ENCODE results near the gene RTTN.

The RTTN gene

DNA sequence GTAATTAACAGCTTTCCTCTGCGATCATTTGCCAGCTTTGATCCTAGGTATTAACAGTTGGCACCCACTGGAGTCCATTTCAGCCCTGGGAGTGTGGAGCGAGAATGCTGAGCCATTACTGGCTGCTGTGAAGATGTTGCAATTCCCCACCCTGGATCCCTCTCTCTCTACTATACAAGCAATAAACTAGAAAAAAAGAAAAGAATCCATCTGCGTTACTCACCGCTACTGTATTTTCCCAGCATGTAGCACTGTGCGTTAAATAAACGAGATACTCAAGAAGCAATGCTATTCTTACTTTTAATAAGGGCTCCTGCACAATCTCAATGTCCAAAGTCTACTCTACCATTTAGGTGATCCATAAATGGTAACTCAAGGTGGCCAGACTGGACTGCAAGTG, 8.5 kb downstream of the RTTN start:
- DNase-seq = no peak

DNA sequence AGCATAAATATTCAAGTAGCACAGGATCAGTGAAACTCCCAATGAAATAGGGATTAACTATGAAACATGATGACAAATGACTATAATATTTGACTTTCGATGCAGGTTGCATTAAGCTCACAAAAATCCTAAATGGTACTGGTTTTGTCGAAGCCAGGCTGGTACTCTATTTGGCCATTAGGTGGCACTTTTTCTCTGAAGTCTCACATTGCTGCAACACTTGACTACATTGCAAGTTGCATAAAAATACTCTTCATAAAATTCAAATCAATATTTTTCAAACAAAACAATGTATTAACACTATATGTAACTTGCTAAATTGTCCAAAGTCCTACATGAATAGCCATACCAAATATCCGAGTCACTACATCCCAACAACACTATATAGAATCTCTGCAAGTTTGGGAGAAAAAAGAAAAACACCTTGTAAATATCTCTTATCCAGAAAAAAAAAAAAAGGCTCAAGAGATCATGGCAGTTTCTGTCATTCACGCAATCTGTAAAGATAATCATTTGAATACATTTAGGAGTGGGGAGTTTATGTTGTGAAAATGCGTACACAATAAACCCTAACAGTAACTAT, 9.5 kb downstream of the RTTN start:
- DNase-seq = no peak

DNA sequence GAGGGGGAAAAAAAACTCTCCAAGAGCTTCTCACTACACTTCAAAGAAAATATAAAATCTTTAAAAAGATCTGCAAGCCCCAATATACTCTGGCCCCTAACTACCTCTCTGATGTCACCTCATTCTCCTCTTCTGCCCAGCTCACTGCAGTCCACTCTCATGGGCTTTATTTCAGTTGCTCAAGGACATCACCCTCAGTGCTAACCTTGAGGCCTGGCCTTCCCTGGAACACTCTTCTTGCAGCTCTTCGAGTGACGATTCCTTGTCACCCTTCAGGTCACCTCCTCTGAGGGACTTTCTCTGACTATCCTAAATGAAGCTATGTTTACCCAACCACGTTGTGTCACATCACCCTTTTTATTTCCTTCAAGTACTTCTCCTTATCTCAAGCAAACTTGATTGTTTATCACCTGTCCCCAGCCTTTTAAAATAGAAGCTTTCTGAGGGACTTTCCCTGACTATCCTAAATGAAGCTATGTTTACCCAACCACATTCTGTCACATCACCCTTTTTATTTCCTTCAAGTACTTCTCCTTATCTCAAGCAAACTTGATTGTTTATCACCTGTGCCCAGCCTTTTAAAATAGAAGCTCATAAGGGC, 10.4 kb downstream of the RTTN start:
- DNase-seq = no peak

DNA sequence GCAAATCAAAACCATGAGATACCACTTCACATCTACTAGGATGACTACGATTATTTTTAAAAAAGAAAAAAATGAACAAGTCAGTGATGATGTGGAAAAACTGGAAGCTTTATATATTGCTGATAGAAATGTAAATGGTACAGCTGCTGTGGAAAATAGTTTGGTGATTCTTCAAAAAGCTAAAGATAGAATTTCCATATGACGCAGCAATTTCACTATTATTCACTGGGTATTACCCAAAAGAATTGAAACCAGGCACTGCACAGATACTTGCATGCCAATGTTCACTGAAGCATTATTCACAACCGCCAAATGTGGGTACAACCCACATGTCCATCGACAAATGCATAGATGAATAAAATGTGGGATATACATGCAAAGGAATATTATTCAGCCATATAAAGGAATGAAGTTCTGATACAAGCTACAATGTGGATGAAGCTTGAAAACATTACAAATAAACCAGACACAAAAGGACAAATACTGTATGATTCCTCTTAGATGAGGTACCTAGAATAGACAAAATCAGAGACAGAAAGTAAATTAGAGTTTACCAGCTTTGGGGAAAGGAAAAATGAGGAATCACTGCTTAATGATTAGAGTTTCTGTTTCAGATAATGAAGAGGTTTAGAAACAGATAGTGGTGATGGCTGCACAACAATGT, 11.1 kb downstream of the RTTN start:
- DNase-seq = no peak

DNA sequence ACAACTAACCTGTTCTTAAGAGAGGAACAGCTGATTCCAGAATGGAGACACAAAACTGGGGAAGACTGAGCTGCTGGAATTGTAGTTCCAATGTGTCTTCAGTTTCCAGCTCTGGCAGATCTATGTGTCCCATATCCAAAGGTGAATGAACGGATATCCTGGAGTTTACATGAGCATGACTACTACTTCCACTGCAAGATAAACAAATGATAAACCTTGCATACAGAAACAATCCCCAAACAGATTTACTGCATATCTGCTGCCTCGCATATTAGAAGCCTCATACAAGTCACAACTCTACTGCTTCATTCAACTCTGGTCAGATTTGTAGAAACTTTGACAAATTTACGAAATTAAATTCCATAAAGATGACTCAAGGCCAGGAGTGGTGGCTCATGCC, 15.0 kb downstream of the RTTN start:
- DNase-seq = no peak

DNA sequence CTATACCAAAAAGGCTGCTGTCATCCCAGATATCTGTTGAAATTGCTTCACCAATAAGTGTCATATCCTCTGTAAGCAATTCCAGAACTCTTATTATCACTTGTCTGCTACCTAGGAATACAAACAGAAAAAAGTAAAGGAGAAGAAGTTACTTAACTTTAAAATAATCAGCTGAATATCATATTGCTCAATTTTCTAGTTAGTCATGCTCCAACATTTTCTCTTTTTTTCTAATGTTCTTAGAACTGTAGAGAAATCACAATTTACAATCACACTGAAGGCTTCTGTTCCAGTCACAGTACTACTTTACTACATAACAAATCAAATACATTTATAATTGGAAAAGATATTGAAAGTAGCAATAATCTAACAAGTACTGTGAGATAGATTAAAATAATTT, 17.4 kb downstream of the RTTN start:
- no peak for DNase-seq

DNA sequence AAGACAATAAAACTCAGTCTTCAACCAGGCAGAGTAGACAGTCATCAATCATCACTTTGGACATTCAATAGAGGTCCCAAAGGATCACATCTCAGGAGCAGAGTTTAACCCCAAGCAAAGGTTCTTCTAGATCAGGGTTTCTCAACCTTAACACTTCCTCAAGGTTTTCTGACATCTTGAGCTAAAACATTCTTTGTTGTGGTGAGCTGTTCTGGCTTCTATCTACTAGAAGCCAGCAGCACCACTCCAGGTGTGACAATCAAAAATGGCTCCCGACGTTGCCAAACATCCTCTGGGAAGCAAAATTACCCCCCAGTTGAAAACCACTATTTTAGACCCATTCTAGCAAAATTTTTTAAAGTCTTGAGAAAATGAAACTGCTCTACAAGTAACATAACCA, 22.0 kb downstream of the RTTN start:
- no peak for DNase-seq

DNA sequence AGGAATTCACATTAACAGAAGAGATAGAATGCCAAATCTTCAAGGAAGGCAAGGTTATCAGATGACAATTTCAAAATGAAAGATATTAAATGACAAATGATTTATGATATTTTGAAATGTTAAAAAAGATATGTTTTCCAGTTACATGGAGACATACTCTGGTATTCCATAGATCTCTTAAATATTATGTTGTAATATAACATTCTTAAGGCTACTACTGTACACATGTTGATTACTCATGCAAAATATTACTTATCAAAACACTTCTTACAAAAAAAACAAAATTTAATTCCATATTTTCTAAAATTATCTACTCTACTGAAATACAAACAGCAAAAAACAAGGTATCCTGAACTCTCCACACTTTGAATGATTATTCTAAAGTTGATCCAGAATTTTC, 22.9 kb downstream of the RTTN start:
- DNase-seq = no peak

DNA sequence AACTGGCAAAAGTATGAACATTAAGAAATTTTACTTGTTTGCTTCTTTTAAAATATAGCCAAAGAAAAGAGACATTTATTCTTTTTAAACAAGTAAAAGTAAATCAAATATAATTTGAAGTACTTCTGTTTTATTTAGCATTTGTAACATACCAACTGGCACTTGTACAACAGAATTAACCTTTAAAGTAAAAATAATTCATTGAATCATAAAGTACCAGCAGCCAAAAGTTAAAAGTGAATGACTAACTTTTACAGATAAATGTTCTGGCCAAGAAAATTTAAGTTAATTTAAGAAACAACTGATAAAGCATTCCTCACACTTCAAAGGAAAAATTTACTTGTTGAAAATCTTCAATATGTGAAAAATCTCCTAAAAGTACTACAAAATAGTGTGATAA, 23.8 kb downstream of the RTTN start:
- no peak for DNase-seq

DNA sequence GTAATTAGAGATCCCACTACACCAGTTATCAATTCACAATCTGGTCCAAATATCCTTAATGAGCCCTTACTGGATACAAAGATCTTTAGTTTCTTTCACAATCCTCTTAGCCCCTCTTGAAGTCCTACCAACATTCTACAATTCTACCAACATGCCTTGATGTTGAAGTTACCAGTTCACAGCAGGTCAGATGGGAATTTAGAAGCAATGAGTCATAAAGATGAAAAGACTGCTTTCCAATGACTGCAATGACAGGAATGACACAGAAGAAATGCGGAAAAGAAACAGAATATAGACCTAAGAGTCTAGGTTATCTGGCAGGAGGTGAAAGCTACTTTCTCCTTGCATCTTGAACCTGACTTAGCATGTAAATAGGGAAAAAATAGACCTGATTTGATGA, 24.5 kb downstream of the RTTN start:
- no peak for DNase-seq

DNA sequence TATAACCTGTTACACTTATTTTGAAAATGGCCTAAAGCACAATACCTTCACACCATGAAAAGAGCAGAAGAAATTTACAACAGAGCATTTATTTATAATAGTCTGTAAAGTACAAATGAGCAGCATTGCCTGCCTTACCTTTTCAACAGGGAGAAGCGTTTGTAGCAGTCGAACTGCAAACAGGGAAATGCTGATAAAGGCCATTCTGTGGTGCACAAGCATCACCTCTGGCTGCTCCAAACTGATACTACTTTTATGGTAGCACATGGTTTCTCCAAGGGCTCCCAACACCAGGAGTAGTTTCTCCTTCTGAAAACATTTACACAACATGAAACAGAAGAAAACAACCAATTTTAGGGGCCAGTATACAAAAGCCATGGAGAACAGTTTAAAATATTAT, 28.9 kb downstream of the RTTN start:
- no peak for DNase-seq

DNA sequence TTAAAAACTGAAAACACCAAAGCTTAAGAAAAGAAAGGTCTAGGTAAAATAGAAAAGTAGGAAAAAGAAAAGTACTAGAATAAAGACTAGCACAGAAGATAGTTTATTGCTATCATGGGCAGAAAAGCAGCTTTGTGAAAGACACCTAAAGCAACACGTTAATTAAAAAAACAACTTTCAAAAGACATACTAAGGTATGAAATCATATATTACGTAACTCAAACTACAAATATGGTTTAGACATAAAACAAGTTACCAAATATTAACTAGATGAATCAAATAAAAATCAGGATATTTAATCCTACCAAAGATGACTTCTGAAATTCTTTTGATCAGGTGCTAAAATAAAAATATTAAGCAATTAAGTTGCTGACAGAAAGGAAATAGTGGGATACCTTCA, 30.3 kb downstream of the RTTN start:
- DNase-seq = no peak

DNA sequence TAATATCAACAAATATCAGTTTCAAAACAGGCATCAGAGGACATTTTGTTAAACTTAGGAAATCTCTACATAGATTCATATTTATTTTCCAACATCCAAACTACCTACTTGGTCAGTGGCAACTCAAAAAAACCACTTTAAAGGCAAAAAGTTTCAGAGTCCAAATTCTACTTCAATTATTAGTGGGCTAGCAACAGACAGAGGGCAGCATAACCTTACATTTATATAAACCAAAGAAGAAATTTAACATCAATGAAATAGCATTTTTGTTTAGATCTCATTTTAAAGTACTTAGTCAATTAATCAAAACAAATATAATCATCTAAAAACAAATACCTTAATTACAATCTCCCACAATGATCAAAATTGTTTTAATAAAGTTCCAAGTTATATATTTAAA, 33.3 kb downstream of the RTTN start:
- no peak for DNase-seq

DNA sequence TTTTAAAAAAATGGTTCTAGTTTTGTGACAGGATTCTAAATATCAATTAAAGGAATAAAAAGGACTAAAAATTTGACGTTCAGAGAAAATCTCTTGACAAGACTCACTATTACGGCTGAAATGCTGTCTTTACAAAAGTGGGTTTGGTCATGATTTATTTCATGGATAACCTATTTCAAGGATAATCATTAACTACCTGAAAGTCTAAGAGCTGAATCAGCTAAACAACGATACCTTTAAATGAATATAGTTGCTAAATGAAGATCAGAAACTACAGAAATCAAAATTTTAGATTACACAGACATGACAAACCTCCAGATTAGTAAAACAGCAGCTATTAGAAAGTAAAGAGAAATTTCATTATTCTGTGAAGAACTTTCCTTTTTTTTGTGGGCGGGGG, 35.7 kb downstream of the RTTN start:
- DNase-seq = no peak

DNA sequence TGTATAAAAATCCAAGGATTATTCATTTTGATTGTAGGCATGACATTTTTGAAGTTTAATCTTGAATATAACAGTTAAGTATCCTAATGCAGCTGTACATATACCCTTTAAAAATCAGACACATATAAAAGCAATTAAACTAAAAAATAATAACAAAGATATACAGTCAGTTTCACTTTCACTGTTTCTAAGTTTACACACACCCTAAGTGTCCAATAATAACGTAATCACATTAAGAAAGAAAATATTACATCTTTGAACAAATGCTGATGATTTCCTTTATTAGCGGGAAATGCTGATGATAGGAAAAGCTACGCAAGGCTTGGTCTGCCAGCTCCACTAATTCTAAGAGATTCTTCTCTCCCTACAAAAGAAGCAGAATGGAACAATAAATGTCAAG, 38.8 kb downstream of the RTTN start:
- DNase-seq = no peak

DNA sequence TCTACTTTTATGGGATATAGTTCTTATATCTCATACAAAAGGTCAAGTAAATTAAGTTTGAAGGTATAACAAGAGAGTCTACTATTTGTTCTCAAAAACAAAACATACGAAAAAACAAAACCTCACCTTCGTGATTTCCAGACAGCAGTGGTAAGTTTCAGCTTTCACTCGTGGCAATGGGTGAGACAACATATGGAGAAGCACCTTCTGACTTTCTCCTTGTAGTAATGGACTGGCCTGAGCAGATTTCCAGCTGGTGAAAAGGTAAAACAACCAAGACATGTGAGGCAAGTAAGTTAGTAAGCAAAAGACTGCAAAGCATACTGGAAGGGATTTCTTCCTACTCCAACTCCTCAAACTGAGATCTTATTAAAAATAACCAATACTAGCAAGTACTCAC, 39.6 kb downstream of the RTTN start:
- DNase-seq = no peak

DNA sequence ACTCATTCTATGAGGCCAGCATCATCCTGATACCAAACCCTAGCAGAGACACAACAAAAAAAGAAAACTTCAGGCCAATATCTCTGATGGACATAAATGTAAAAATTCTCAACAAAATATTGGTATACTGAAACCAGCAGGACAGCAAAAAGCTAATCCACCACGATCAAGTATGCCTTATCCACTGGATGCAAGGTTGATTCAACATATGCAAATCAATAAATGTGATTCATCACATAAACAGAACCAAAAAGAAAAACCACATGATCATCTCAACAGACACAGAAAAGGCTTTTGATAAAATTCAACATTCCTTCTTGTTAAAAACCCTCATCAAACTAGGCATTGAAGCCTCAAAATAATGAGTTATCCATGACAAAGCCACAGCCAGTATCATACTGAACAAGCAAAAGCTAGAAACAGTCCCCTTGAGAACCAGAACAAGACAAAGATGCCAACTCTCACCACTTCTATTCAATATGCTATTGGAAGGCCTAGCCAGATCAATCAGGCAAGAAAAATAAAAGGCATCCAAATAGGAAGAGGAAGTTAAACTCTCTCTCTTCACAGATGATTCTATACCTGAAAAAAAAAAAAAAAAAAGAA, 45.3 kb downstream of the RTTN start:
- no peak for DNase-seq

DNA sequence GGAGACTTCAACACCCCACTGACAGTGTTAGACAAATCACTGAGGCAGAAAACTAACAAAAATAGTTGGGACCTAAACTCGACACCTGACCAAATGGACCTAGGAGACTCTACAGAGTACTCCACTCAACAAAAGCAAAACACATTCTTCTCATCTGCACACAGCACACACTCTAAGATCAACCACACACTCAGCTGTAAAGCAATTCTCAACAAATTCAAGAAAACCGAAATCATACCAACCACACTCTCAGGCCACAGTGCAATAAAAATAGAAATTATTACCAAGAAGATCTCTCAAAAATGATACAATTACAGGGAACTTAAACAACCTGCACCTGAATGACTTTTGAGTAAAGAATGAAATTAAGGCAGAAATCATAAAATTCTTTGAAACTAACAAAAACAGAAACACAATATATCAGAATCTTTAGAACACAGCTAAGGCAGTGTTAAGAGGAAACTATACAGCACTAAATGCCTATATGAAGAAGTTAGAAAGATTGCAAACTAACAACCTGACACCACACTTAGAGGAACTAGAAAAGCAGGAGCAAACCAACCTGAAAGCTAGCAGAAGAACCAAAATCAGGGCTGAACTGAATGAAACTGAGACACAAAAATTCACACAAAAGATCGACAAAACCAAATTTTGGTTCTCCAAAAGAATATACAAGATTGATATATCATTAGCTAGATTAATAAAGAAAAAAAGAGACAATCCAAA, 46.3 kb downstream of the RTTN start:
- DNase-seq = no peak

DNA sequence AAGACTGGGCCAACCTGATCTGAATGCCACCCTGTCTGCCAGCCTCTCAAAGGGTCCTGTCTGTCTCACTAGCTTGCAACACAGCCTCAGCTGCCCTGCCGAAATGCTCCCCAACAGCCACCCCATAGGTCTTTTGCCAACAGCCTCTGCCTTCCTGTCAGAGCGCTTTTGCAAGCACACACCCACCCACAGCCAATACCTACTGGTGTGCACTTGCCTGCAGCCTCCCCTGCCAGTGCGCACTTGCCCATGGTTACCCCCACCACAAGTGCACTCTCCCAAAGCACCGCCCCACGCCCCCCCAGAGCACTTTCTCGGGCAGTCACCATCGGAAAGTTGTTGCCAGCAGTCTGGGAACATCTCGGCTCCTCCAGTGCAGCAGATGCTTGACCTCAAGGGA, 48.6 kb downstream of the RTTN start:
- no peak for DNase-seq

DNA sequence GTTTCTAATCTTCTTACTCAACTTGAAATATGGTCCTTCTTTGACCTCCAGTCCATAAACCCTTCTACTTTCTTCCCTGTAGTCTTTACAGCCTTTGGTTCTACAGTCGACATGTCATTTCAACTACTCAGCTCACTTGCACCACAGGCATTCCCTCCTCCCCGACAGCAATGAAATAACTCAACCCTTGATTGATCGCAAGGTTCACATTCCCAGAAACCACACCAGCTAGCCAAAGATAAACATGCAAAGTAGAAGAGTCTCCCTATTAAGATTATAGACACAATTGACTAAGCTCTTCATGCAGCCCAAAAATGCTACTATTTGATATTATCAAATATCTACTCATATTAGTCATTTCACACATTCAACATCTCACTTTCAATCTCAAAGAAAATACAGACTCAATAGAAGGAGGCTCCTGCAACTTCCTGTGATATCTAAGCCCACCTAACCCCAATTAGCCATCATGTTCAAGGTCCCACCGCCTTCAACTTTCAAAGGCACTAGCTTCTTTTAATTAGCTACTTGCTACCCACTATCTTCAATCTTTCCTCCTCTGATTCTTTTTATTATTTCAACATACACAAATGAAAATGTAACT, 50.8 kb downstream of the RTTN start:
- DNase-seq = no peak

DNA sequence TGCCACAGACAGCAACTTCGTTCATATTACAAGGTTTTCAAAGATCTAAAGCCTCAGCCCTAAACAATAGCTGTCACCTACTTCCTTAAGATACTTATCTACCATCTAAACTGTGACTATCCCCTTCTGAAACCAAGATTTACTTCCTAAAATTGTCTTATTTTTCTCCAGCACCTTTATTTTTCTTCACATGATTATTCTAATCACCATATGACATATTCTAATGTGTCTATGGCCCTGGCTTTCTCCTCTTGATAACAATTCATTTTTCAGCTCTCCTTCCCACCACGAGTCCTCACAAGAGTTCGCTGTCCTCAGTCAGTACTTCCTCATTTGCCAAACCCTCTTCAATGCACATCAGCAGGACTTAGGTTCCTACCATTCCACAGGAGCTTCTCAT, 53.9 kb downstream of the RTTN start:
- no peak for DNase-seq

DNA sequence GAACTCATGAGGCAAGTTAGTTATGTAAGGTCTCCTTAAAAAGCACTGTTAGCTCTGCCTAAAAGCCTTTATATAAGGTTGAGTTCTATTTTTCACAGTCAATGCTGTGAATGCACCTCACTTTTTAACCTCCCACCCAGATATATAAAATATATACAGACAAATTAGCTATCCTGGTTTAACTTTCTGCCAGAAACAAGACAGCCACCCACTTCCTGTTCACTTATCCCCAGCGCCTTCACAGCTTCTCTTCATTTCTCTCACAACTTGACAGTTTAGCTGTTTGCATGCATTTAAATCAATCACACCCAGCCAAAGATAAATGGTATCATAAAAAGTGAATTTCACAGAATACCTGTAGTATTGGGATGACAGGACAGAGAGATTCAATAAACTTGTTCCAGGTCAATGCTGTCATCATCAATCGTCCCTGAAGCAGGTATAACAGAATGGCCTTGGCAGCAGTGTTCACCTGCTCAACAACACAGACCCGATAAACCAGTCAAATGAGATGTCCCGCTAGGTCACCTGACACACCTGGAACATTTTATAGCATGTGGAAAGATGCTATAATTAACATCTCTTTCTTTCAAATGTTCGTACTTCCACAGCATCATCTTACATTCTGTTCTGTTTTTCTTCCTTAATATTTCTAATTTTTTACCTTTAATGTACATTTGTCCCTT, 55.7 kb downstream of the RTTN start:
- no peak for DNase-seq

DNA sequence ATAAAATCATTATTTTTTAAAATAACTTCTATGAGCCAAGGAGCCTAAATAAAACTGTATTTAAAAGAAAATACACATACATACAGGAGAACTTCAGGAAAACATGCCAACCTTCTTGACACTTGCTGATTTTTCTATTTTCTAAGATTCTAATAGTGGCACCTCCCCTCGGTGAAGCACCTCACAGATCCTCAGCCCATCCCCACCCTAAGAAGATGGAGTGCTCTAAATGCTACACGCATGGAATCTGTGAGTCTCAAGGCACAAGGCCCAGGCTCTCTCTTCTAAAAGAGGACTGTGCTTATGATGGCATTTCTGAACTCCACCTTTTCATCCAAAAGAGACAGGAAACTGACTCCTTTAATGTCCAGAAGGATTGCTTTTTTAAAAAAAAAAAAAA, 56.3 kb downstream of the RTTN start:
- DNase-seq = no peak
